Measurements from ENCODE around the gene SPATA2.

SPATA2 gene

DNA sequence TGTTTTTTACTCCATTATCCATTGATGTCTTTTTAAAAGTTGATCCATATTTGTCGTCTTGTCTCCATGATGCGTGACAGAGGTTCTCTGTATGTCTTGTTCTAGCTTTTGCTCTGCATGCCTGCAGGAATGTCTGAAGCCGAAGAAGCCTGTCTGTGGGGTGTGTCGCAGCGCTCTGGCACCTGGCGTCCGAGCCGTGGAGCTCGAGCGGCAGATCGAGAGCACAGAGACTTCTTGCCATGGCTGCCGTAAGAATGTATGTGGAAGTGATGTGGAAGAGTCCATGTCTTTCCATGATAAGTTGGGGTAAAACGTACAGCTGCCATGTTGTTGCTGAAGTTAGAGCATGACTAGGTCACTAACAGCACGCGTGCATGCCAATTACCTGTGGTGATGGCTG, 26.1 kb upstream of the SPATA2 start:
- H3K9me3 Mint-ChIP-seq: no peaks in the 10 kb centered on the region
- DNase-seq (ENCODE audit: low spot score in 2 of 2) (no peak), ATAC-seq (no peak)
- H3K36me3 Mint-ChIP-seq: peaks cover 81% of the 10 kb centered on the region
- H3K4me1 Mint-ChIP-seq: peaks cover 46% of the 10 kb centered on the region
- H3K4me3 Mint-ChIP-seq: no peak overlapping the region
- peak overlapping the region; percentile 50 for H3K27ac Mint-ChIP-seq

DNA sequence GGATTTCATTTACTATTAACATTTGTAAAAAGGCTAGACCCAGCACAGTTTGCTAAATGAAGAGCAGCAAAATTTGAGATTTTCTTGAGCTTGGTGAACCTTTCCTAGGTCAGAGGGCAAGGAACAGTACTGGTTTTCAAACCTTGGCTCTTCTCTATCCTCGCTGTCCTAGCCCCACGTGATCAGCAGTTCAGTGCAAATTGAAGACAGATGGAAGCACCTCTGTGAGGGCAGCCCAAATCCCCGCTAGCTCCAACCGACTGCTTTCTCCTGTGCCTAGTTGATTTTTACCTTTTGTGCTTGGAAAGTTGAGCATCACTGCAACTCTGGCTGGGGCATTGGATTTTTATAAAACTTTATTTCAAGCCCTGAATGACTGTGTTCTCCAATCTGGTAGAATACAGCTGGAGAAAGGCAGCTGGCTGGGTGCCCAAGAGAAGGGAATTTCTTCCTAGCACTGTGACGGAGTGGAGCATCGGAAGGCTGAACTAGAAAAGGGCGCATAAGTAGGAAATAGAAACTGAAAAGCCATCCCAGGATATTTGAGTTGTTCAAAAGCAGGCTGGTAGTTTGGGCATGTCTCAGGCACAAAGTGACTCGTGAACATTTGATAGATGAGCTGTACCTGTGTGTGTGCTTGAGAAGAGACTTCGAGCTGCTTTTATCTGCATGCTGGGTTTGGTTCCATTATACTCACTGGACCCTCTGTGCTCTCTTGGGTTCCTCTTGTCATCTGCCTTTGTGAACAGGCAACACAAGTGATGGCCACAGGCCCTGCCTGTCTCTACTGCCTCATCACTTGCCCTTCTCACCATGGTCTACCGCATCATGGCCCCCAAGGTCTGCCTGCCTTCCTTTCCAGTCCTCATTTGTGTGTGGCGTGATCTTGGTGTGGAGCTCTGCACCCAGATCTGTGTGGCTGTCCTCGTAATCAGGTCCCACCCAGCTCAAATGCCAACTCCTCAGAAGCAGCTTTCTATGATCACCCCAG, 23.1 kb upstream of the SPATA2 start:
- Mint-ChIP-seq H3K9me3 (no peaks in the 10 kb centered on the region), H3K36me3 (peaks cover 51% of the 10 kb centered on the region), H3K4me3 (peak overlapping the region; percentile 89), H3K4me1 (peaks cover 51% of the 10 kb centered on the region), H3K27ac (peak overlapping the region; percentile 91)
- ATAC-seq (no peak), DNase-seq (ENCODE audit: low spot score in 2 of 2) (no peak)

DNA sequence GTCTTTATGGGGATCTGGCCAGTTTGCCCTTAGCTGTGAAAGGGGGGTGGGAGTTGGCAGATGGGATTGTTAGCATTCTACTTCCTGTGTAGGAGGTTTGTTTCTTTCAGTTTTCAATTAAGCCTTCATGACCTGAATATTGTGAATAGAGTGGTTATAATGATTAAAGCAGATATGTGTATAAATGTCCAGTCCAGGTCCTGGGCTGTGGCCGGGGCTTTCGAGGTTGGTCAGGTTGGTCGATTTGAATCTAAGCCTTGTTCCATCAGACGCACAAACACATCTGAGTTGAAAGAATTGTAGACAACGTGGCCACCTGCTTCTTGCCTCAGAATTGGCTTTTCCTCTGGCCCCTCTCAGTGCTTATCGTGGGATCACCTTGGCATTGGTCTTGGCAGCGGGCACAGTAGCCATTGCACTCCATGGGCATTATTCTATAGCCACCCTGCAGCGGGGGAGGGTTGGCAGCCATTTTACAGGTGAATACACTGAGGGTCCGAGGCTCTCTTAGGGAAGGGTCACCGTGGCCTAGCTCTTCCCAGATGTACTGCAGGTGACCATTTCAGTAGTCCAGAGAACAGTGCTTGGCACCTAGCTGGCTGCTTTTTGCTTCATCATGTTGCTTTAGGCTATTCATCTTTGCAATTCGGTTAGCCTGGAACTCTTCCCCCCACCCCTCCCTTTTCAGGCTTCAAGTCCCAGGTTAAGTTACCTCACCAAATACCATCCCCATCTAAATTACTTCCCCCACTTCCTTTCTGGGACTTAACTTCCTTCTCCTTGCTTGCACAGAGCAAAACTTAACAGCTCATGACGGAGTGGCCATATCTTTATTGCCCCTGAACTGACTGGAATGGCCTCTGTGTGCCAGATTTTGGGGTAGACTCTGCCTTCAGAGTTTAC, 21.9 kb upstream of the SPATA2 start:
- H3K36me3 Mint-ChIP-seq: peaks cover 39% of the 10 kb centered on the region
- H3K4me1 Mint-ChIP-seq: peaks cover 51% of the 10 kb centered on the region
- DNase-seq (ENCODE audit: low spot score in 2 of 2): no peak

DNA sequence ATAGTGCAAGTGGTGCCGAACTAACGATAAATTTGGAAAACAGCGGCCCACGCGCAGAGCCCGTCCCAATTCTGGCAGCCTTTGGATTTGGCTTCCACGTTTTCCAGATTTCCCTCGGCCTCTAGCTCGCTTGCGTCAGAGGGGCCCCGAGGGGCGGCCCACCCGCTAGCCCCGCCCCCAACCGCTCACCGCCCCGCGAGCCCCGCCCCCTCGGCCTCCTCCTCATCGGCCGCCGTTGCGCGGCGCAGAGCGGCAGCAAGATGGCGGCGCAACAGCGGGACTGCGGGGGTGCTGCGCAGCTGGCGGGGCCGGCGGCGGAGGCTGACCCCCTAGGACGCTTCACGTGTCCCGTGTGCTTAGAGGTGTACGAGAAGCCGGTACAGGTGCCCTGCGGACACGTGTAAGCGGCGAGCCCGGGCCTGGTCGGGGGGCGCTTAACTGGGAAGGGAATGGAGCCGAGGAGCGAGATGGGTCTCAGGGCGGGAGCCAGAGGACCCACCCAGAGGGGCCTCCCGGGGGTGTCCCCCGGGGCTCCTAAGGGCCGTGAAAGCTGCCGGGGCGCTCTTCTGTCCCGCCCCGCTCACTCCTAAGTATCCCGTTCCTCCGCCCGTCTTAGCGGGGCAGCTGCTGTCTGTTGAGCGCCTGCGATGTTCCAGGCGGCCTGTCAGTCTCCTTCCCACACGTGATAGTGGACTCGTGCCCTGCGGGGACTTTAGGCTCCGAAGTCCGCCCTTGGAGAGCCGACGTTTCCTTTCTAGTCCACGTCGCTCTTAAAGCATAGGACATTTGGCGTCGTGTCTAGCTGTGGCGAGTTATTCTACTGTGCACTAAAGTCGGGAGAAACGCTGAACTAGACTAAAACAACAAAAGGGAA, 21.1 kb upstream of the SPATA2 start, which contains the start of gene RNF114:
TSS of gene RNF114 (plus strand) at position 245 of the 874 bp plus-strand sequence. CDS start at position 261, 16 bp downstream.
- Mint-ChIP-seq H3K4me1 (peaks cover 48% of the 10 kb centered on the region), H3K4me3 (peak within 1 kb of the TSS; percentile 89), H3K36me3 (peaks cover 30% of the 10 kb centered on the region), H3K27ac (peak within 1 kb of the TSS; percentile 91), H3K9me3 (no peaks in the 10 kb centered on the region)
- ATAC-seq (peak; percentile 90), DNase-seq (ENCODE audit: low spot score in 2 of 2) (peak; percentile 85 to 88)

More for the DNA sequence above, 21.9 kb upstream of the SPATA2 start:
- Mint-ChIP-seq H3K27ac (peak overlapping the region; percentile 91), H3K9me3 (no peaks in the 10 kb centered on the region), H3K4me3 (peak overlapping the region; percentile 89)
- peak; percentile 25 for ATAC-seq

DNA sequence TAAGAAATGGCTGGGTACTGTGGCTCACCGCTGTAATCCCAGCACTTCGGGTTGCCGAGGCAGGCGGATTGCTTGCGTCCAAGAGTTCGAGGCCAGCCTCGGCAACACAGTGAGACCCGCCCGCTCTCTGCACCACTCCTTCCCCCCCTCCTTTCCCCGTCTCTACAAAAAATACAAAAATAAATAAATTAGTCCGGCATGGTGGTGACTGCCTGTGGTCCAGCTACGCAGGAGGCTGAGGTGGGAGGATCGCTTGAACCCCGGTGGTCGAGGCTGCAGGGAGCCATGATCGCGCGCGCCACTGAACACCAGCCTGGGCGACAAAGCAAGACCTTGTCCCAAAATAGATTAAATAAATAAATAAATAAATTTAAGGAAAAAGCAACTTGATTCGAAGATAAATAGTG, 20.4 kb upstream of the SPATA2 start:
- DNase-seq (ENCODE audit: low spot score in 2 of 2): no peak
- H3K9me3 Mint-ChIP-seq: no peaks in the 10 kb centered on the region
- peaks cover 24% of the 10 kb centered on the region for H3K36me3 Mint-ChIP-seq
- no peak overlapping the region for H3K27ac Mint-ChIP-seq
- peaks cover 42% of the 10 kb centered on the region for H3K4me1 Mint-ChIP-seq
- H3K4me3 Mint-ChIP-seq: peak overlapping the region; percentile 89
- no peak for ATAC-seq

DNA sequence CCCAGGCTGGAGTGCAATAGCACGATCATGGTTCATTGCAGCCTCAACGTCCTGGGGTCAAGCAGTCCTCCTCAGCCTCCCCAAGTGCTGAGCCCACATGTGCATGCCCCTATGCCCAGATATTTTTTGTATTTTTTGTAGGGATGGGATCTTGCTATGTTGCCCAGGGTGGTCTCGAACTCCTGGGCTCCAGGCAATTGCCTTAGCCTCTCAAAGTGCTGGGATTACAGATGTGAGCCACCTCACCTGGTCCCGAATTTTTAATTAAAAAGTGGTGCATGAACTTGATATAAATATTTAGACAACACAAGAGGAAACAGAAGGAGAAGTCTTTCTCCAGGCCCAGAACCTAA, 13.8 kb upstream of the SPATA2 start:
- ATAC-seq (no peak), DNase-seq (ENCODE audit: low spot score in 2 of 2) (no peak)
- H3K4me3 Mint-ChIP-seq: no peak overlapping the region
- H3K27ac Mint-ChIP-seq: no peak overlapping the region
- H3K9me3 Mint-ChIP-seq: no peaks in the 10 kb centered on the region
- H3K4me1 Mint-ChIP-seq: peaks cover 3% of the 10 kb centered on the region
- no peaks in the 10 kb centered on the region for H3K36me3 Mint-ChIP-seq

DNA sequence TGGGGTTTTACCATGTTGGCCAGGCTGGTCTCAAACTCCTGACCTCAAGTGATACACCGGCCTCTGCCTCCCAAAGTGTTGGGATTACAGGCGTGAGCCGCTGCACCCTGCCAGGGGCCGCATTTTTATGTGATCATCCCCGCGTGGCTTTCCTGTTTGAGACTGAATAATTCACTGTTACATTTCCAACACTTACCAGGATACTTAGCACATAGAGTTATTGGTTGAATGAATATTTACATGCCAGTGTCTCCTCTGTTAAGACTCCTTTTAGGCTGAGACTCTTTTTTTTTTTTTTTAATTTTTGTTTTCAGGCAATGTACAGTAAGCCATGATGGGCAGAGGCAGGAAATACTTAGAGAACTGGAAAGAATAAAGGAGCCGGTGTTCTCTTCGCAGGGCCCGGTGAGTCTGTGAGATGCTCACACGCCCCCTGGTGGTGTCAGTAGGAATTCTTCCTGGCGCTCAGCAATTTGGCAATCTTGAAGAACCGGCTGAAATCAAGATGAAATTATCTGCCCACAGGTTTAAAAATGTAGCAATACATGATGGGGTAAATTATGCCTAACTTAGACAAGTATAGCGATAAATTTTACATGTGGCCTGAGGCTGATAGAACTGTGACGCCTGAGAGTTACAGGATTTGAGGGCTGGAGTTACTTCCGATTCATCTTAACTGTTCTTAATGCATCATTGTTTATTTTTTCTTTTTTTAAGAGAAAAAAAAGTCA, 13.2 kb upstream of the SPATA2 start:
- no peaks in the 10 kb centered on the region for H3K4me1 Mint-ChIP-seq
- H3K36me3 Mint-ChIP-seq: no peaks in the 10 kb centered on the region
- no peak overlapping the region for H3K27ac Mint-ChIP-seq
- H3K9me3 Mint-ChIP-seq: no peaks in the 10 kb centered on the region
- no peak overlapping the region for H3K4me3 Mint-ChIP-seq
- DNase-seq (ENCODE audit: low spot score in 2 of 2) (peak; percentile 72 to 88), ATAC-seq (peak; percentile 68)

DNA sequence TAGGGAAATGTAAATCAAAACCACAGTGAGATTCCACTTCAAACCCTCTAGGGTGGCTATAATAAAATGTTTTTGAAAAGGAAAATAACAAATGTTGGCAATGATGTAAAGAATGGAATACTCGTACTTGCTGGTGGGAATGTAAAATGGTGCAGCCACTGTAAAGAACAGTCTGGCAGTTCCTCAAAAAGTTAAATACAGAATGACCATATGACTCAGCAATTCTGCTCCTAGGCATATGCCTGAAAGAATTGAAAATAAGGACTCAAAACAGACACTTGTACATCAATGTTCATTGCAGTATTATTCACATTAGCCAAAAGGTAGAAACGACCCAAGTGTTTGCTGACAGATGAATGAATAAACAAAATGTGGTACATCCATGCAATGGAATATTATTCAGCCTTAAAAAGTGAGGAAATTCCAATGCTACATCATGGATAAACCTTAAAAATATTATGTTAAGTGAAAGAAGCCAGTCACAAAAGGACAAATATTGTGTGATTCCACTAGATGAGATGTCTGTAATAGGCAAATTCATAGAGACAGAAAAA, 10.6 kb upstream of the SPATA2 start:
- no peak overlapping the region for H3K4me3 Mint-ChIP-seq
- H3K9me3 Mint-ChIP-seq: no peaks in the 10 kb centered on the region
- no peaks in the 10 kb centered on the region for H3K4me1 Mint-ChIP-seq
- ATAC-seq (no peak), DNase-seq (ENCODE audit: low spot score in 2 of 2) (no peak)
- H3K27ac Mint-ChIP-seq: no peak overlapping the region
- H3K36me3 Mint-ChIP-seq: no peaks in the 10 kb centered on the region

DNA sequence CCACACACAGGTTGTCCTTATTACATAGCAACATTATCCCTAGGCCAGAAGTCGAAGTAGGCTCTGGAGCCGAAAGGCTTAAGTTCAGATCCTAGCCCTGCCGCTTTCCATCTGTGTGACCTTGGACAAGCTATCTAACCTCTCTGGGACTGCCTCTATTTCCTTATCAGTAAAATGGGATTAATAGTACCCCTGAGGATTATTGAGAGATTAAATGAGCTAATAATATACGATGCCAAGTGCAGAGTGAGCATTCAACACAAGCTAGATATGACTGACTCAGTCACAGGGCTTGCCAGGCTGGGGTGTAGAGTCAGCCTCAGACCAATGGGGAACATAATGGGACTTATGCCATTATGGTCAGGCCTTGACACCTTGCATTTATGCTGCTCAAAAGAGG, 8.9 kb upstream of the SPATA2 start:
- Mint-ChIP-seq H3K36me3 (no peaks in the 10 kb centered on the region), H3K27ac (no peak overlapping the region), H3K4me3 (no peak overlapping the region), H3K4me1 (no peaks in the 10 kb centered on the region), H3K9me3 (no peaks in the 10 kb centered on the region)
- ATAC-seq (no peak), DNase-seq (ENCODE audit: low spot score in 2 of 2) (no peak)

DNA sequence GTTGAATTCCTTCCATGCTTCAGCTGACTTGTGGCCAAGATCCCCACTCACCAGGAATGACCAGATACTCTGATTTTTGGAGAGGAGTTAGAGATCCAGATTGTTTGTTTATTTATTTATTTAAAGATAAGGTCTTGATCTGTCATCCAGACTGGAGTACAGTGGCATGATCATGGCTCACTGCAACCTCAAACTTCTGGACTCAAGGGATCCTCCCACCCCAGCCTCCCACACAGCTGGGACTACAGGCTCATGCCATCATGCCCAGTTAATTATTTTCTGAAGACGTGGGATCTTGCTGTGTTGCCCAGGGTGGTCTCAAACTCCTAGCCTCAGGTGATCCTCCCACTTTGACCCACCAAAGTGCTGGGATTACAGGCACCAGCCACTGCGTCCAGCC, 4.1 kb upstream of the SPATA2 start:
- ATAC-seq: no peak
- Mint-ChIP-seq H3K27ac (no peak overlapping the region), H3K4me3 (no peak overlapping the region), H3K36me3 (peaks cover 16% of the 10 kb centered on the region), H3K9me3 (no peaks in the 10 kb centered on the region), H3K4me1 (peaks cover 27% of the 10 kb centered on the region)
- no peak for DNase-seq (ENCODE audit: low spot score in 2 of 2)

DNA sequence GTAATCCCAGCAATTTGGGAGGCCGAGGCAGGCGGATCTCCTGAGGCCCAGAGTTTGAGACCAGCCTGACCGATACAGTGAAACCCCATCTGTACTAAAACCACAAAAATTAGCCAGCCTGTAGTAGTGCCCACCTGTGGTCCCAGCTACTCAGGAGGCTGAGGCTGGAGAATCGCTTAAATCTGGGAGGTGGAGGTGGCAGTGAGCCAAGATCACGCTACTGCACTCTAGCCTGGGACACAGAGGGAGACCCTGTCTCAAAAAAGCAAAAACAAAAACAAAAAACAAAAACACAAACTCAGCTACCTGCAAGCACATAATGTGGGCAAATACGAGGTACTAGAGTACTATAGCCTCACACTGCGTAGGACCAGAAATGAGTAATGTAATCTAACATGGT, 3.7 kb upstream of the SPATA2 start:
- Mint-ChIP-seq H3K4me3 (no peak overlapping the region), H3K36me3 (peaks cover 18% of the 10 kb centered on the region), H3K27ac (no peak overlapping the region), H3K9me3 (no peaks in the 10 kb centered on the region), H3K4me1 (peaks cover 31% of the 10 kb centered on the region)
- no peak for ATAC-seq
- no peak for DNase-seq (ENCODE audit: low spot score in 2 of 2)

DNA sequence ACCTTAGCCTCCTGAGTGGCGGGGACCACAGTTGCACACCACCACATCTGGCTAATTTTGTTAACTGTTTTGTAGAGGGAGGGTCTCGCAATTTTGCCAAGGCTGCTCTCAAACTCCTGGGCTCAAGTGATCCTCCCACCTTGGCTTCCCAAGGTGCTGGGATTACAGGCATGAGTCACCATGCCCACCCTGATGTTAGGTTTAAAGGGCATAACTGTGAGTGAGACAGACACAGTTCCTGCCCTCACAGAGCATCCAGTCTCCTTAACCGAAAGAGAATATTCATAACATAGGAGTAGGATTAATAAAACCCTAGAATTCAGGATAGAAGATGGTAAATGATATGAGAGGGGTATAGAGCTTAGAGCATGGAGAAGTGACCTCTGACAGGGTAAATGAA, 3.1 kb upstream of the SPATA2 start:
- Mint-ChIP-seq H3K27ac (no peak overlapping the region), H3K4me3 (no peak overlapping the region), H3K36me3 (peaks cover 18% of the 10 kb centered on the region), H3K4me1 (peaks cover 37% of the 10 kb centered on the region), H3K9me3 (no peaks in the 10 kb centered on the region)
- DNase-seq (ENCODE audit: low spot score in 2 of 2): no peak
- ATAC-seq: no peak

DNA sequence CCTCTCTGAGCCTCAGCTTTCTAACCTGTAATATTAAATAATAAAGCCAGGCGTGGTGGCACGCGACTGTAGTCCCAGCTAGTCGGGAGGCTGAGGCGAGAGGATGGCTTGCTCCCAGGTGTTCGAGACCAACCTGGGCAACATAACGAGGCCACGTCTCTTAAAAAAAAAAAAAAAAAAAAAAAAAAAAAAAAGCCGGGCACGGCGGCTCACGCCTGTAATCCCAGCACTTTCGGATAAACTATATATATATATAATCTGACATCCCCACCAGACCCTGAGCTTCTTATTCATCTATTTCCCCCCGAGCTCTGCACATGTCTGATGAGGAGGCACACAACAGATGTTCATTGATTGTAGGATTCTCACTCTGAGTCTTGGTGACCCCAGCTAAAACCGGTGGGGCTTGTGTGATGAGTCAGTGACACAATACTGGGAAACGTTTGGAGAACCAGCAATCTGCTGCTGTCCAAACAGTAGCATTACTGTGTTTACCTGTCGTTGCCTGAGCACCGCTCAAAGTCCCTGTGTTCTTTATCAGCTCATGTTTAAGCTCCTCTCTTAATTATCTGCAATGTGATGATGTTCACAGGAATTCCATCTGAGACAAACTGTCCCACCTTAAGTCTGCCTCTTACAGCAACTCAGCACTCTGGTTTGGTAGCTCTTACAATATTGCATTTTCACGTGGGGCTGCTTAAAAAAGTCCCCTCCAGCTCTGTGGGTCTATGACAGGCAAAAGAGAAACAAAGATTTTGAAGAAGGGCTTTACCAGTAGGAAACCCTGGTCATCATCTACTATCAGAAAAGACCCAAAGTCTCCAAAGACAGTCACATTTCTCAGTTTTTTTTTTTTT, 1.0 kb upstream of the SPATA2 start:
- H3K36me3 Mint-ChIP-seq: peaks cover 18% of the 10 kb centered on the region
- H3K9me3 Mint-ChIP-seq: no peaks in the 10 kb centered on the region
- H3K4me1 Mint-ChIP-seq: peaks cover 46% of the 10 kb centered on the region
- H3K4me3 Mint-ChIP-seq: peak overlapping the region; percentile 92
- ATAC-seq (peak; percentile 75), DNase-seq (ENCODE audit: low spot score in 2 of 2) (peak in 1 of 2 donors; percentile 86)
- peak overlapping the region; percentile 100 for H3K27ac Mint-ChIP-seq
